Measurements from ENCODE around the gene MREG.

GRCh38 chr2:216039918-216040317, 26.6 kb upstream of the MREG start:
- TF ChIP-seq REST (IDR thresholded peaks at IDR 0.05; ENCODE audit: low read depth) (no peak), USF1 (IDR thresholded peaks at IDR 0.05) (no peak), RAD21 (IDR thresholded peaks at IDR 0.05; ENCODE audit: low read depth) (no peak), CEBPB (IDR thresholded peaks at IDR 0.05) (no peak), MAX (IDR thresholded peaks at IDR 0.05) (no peak), TAF1 (IDR thresholded peaks at IDR 0.05; ENCODE audit: low read depth) (no peak), EP300 (IDR thresholded peaks at IDR 0.05; ENCODE audit: borderline replicate concordance) (no peak), EGR1 (IDR thresholded peaks at IDR 0.05) (no peak), NFIC (IDR thresholded peaks at IDR 0.05) (no peak), FOXM1 (IDR thresholded peaks at IDR 0.05; ENCODE audit: borderline replicate concordance, low read depth) (no peak), YY1 (IDR thresholded peaks at IDR 0.05; ENCODE audit: low read depth) (no peak), TEAD4 (IDR thresholded peaks at IDR 0.05) (no peak), CREB1 (IDR thresholded peaks at IDR 0.05; ENCODE audit: low read depth) (no peak)
